Measurements from ENCODE around the gene SLC23A1. TPM values are rescaled to one million over a fixed set of nuclear protein-coding genes. Genes with fewer than 3 reads are reported as not detected.

The SLC23A1 gene
- total RNA-seq, 1 experiment from 2014 or later = not detected

DNA sequence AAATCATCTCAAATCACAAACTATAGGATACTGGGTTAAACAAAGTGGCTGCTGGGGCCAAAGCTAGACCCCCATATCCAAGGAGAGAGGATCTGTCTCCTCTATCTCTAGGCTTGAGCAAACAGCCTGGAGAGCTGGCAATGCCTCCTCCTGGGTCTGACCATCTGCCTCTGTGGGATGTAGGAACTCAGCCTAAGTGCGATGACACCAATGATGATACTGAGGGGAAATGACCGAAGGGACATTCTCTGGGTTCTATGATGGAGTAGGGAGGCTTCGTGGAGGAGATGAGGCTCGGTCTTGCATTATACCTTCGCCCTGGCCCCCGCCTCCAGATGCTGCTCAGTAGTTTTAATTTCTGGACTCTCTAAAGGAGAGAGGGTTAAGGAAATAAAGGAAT lies 30.1 kb upstream of the SLC23A1 start:
- intact Hi-C loops (cut with micrococcal nuclease; ENCODE audit: unreplicated experiment) = no loop called here

More for the DNA sequence above, 30.1 kb upstream of the SLC23A1 start:
- no peak for DNase-seq (ENCODE audit: low read depth, low spot score)
- H3K4me3 ChIP-seq (ENCODE audit: low read depth in 2 of 2, low read length in 2 of 2) = no peak overlapping the region
- H3K27ac ChIP-seq (ENCODE audit: low read length) = no peak overlapping the region
- no peak for TF ChIP-seq CTCF (IDR thresholded peaks at IDR 0.05)
- no peak for TF ChIP-seq TCF7L2 (IDR thresholded peaks at IDR 0.05; ENCODE audit: low read depth, low read length)
- TF ChIP-seq REST (IDR thresholded peaks at IDR 0.05; ENCODE audit: insufficient read depth in 1 of 2, low read depth in 2 of 2, low read length in 1 of 2) = no peak
- no peak for TF ChIP-seq POLR2AphosphoS5 (IDR thresholded peaks at IDR 0.05; ENCODE audit: low read depth, low read length)
- no peak for TF ChIP-seq SIN3A (IDR thresholded peaks at IDR 0.05; ENCODE audit: borderline replicate concordance, insufficient read depth, low read depth, low read length)
- ATAC-seq = no peak
- H3K4me1 ChIP-seq (ENCODE audit: control insufficient read depth, insufficient read depth, low read length) = no peaks in the 10 kb centered on the region
- H3K9me3 ChIP-seq (ENCODE audit: control insufficient read depth, insufficient read depth, low read depth, low read length) = no peaks in the 10 kb centered on the region
- in situ Hi-C loops (cut with HindIII; ENCODE audit: low pct_unique_long_range_greater_than_20kb, low sequenced_read_pairs) = loop anchor here (25.0 kb wide), 1 partner anchor 99 kb away; no protein-coding TSS in a partner anchor
- BruUV-seq (replicated peaks) = no TSS peak
- POLR2A ChIA-PET = no interaction called here
- no peaks in the 10 kb centered on the region for H3K36me3 ChIP-seq (ENCODE audit: control insufficient read depth, insufficient read depth, low read length)
- CTCF ChIA-PET = no interaction called here
- H3K27me3 ChIP-seq (ENCODE audit: control insufficient read depth, insufficient read depth, low read length) = no peaks in the 10 kb centered on the region

All from Panc1 (cell line).